Measurements from ENCODE around the gene TOM1.
"Not testable (repeated sequence)": the region's sequence is repeated elsewhere in the genome, so short reads cannot be mapped to it uniquely, and the experiment has no call there.

TOM1 gene

GRCh38 chr22:35393116-35394010 is 93.7 kb downstream of the TOM1 start:
- no peak for TF ChIP-seq ZFX (IDR thresholded peaks at IDR 0.05; ENCODE audit: borderline replicate concordance)
- TF ChIP-seq CTCF (IDR thresholded peaks at IDR 0.05) = no peak
- no peak overlapping the region for H3K27ac ChIP-seq

- TF ChIP-seq ZFX (IDR thresholded peaks at IDR 0.05; ENCODE audit: borderline replicate concordance) (no peak), CTCF (IDR thresholded peaks at IDR 0.05) (no peak)
- H3K27ac ChIP-seq = no peak overlapping the region
Measured at GRCh38 chr22:35394011-35394312, 94.3 kb downstream of the TOM1 start.

- no peak for TF ChIP-seq CTCF (IDR thresholded peaks at IDR 0.05)
- TF ChIP-seq ZFX (IDR thresholded peaks at IDR 0.05; ENCODE audit: borderline replicate concordance) = no peak
- no peak overlapping the region for H3K27ac ChIP-seq
Measured at GRCh38 chr22:35394810-35395563, 95.3 kb downstream of the TOM1 start.

- H3K27ac ChIP-seq = not testable (repeated sequence)
Measured at GRCh38 chr22:35396622-35397021, 96.9 kb downstream of the TOM1 start.

- no peak overlapping the region for H3K27ac ChIP-seq
- TF ChIP-seq ZFX (IDR thresholded peaks at IDR 0.05; ENCODE audit: borderline replicate concordance) = no peak
- TF ChIP-seq CTCF (IDR thresholded peaks at IDR 0.05) = no peak
Measured at GRCh38 chr22:35397095-35397904, 97.6 kb downstream of the TOM1 start.

Data from 22Rv1 (cell line).